GM12874 (cell line): ENCODE results near the gene FAM47E.

ENCODE experiments used
- TF ChIP-seq, protein P1 (sequence below): IDR thresholded peaks from 2 replicates; pipeline ENCODE4 v1.5.1; 2011; ENCODE audit warnings: low read depth, mild to moderate bottlenecking, control low read depth, low read length, moderate library complexity; ENCODE audit not compliant: insufficient read depth

Gene FAM47E

DNA sequence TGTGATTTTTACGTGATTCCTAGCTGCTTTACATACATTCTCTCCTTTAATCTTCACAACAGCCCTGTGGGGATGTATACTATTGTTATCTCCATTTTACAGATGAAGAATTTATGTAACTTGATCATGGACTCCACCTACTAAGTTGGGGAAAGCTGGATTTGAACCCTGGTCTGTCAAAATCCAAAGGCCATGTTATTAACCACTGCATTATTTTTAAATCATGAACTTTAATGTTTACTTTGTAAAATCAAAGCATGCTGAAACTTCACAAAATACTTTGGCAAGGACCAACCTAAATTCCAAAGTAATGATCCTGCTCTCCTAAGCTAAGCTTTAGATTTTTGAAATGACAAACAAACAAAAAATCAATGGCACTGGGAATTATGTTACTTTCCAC lies 26.1 kb downstream of the FAM47E start:
- TF ChIP-seq, protein P1, sequence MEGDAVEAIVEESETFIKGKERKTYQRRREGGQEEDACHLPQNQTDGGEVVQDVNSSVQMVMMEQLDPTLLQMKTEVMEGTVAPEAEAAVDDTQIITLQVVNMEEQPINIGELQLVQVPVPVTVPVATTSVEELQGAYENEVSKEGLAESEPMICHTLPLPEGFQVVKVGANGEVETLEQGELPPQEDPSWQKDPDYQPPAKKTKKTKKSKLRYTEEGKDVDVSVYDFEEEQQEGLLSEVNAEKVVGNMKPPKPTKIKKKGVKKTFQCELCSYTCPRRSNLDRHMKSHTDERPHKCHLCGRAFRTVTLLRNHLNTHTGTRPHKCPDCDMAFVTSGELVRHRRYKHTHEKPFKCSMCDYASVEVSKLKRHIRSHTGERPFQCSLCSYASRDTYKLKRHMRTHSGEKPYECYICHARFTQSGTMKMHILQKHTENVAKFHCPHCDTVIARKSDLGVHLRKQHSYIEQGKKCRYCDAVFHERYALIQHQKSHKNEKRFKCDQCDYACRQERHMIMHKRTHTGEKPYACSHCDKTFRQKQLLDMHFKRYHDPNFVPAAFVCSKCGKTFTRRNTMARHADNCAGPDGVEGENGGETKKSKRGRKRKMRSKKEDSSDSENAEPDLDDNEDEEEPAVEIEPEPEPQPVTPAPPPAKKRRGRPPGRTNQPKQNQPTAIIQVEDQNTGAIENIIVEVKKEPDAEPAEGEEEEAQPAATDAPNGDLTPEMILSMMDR = no peak

DNA sequence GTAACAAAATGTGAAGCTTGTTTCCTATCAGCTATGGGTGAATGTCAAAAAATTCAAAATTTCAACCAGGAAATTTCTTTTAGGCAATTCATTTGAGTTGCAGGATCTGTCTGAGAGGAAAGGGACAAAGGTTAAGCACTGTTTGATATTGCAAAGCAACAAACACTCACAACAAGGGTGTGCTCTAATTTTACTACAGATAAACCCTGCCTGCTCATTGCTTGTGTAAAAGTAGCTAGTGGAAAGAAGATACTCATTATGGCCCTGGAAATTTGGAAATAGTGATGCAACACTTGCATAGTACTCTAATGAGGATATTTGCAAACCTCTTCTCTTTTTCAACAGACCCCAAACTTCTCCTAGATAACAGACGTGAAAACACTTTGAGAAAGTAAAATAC lies 27.1 kb downstream of the FAM47E start:
- TF ChIP-seq, protein P1 = no peak

DNA sequence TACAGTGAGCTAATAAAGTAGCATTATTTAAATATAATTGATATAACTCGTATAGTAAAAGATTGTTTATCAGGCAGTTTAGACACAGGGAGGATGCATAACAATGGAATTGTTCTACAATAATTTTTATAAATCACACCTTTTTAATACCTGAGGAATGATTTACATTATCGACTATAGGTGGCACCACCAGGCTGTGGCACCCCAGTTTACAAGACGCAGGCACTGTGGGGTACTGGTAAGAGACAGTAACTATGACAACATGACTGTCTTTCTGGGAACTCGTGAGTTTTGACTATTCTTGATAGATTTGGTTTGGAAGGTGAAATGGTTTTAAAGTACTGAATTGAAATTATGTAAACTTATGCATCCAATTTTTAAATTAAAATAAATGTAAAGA lies 27.9 kb downstream of the FAM47E start:
- TF ChIP-seq, protein P1 = no peak

DNA sequence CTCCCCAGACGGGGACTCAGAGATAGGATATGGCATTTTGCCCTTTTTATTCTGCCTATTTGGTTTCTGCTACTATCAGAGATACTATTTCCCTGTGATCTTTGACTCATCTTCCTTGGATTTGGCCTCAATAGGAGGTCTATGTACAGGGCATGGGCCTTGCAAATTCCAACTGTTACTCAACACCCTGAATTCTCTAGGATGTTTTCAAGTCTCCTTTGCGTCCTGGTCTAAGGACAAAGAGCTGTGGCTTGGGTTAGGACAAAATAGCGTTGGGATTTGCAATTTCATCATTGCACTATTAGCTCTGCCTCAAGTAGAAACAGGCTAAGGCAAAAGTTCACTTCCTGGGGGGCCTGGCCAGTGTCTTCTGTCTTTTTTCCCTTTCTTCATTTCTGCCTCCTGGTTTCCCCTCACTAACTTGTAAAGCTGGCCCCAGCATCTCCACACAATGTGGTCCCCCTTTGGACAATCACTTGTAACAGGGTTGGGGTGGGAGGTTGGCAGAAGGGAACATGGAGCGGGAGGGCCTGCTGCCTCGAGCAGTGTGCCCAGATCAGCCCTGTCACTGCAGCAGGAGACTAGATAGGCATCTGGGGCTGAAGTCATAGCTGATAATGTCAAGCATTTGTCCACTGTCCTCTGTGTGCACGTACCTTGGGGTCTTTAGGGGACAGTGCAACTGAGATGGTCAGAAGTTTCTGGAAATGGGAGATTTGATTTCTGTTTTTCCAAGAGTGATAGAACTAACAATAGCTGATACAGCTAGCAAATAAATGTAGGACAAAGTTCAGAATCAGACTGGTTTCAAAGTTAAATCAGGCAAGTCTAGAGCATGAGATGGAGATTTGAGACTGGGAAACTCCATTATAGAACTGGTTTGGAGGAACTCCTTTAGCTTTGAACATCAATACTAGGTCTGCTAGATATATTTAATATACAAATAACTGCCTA lies 29.2 kb downstream of the FAM47E start:
- TF ChIP-seq, protein P1 = no peak

DNA sequence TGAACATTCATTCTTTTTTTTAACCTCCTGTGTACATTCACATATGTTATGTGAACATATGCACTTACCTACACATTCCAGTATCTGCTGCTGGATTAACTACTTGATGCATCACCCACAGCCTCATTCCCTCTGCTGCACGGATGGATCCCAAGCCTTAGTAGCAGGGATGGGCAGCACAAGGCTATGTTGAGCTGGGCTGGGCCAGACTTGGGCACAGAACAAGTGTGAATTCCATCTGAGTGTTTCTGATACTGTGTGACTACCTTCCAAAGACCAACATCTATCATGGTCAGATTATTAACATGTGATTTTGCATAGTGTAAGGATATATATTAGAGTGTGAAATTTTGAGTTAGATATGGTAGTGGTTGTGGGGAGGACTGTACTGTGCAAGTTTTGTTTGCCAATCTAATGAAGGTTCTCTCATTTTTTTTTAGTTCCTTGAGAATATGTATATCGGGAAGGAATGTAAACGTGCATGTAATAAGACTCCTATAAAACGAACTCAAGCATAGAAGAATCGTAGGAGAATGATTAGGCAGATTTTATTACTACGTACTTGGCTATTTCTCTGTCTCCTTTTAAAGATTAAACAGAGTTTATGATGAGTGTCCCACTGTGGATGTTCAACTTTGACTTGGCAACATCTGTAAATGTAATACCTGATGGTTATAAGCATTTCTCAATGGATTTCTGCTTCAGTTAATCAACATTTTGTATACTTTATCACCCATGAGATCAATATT lies 31.6 kb downstream of the FAM47E start:
- TF ChIP-seq, protein P1 = no peak

DNA sequence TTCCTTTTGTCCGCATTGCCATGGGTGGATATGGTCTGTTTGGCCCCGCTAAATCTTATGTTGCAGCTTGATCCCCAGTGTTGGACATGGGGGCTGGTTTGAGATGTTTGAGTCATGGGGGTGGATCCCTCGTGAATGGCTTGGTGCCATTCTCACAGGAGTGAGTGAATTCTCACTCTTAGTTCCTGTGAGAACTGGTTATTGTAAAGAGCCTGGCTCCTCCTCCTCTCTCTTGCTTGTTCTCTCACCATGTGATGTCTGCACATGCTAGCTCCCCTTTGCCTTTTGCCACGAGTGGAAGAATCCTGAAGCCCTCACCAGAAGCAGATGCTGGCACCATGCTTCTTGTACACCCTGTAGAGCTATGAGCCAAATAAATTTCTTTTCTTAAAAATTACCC lies 32.4 kb downstream of the FAM47E start:
- TF ChIP-seq, protein P1 = no peak

DNA sequence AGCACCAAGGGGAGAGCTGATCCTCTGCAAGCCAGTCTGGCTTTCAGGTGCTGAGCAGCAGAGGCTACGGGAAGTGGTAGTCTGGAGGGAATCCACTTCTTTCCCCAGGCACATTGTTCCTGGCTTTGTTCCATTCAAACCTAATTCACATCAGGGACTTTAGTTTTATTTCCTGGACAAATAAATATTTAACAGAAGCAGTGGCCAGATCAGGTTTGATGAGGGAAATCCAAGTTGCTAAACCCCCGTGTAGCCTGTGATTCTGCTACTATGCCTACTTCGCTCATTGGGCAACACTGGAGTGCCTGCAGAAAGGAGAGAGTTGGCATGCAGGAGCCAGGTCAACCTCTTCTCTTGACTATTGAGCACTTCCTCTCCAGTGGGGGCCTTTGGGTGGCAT lies 41.2 kb downstream of the FAM47E start:
- TF ChIP-seq, protein P1 = no peak
